ENCODE data around the gene PRR19.
A peak's percentile ranks its signal among the peaks of the same experiment; 100 is the strongest.

The PRR19 gene

DNA sequence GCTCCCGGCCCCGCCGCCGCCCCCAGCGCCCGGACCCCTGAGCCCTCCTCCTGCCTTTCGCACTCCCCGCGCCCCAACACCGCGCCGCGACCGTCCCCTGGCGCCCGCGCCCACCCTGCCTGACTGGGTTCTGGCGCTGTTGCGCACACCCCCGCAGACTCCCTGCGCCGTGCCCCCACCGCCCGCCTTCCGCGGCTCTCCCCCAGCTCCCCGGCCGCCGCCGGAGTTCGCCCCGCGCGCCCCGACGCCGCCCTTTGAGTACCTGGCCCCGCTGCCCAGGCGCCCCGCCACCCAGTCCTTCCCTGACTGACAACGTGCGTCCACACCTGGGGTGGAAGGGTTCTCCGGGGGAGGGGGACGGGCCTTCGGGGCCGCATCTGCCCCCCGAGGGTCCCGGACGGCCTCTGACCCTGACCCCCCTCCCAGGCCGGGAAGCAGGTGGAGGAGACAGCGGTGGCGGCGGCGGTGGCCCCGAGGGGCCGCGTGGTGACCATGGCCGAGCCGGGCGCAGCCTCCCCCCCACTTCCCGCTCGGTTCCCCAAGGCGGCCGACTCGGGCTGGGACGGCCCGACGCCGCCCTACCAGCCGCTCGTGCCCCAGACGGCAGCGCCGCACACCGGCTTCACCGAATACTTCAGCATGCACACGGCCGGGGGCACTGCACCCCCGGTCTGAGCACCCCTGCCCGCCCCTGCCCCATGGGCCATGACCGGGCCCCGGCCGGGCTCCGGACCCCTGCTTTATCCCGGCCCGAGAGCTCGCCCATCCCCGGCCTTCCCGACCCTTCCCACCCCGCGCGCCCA is 22.1 kb downstream of the PRR19 start:
- DNase-seq (ENCODE audit: low spot score): no peak
- ChIA-PET POLR2A (ENCODE audit: low non-redundant PET) (no interaction called here), CTCF (no interaction called here)
- no peak overlapping the region for H3K27ac ChIP-seq
- TF ChIP-seq, protein P1, sequence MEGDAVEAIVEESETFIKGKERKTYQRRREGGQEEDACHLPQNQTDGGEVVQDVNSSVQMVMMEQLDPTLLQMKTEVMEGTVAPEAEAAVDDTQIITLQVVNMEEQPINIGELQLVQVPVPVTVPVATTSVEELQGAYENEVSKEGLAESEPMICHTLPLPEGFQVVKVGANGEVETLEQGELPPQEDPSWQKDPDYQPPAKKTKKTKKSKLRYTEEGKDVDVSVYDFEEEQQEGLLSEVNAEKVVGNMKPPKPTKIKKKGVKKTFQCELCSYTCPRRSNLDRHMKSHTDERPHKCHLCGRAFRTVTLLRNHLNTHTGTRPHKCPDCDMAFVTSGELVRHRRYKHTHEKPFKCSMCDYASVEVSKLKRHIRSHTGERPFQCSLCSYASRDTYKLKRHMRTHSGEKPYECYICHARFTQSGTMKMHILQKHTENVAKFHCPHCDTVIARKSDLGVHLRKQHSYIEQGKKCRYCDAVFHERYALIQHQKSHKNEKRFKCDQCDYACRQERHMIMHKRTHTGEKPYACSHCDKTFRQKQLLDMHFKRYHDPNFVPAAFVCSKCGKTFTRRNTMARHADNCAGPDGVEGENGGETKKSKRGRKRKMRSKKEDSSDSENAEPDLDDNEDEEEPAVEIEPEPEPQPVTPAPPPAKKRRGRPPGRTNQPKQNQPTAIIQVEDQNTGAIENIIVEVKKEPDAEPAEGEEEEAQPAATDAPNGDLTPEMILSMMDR (conservative IDR thresholded peaks at IDR 0.05; ENCODE audit: low read depth): no peak

DNA sequence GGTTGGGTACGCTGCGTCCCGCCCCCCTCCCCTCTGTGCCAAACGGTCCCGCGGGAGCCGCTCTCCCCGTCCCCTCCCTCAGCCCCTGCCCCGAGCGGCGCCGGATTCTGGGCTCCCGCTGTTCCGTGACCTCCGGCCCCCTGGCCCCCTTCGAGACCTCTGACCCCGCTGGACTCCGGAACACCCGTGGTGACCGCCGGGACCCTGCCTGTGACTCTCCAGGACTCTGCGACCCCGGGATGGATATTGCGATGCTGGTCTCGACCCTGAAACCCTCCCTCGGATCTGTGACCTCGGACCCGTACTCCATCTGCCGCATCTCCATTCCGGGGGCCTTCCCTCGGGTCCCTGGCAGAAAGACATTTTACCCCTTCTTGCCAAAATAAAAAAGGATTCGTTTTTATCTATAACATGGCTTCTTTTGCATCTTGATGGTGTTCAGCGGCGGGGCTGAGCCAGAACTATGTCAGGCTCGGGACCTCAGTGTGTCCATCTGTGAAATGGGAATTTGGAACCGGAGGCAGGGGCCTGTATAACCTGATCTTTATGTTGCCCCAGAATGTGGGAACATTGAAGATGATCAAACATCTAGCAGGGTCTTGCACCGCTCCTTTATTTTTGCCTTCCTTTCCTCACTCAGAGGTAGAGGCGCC is 22.8 kb downstream of the PRR19 start:
- ChIA-PET CTCF (no interaction called here), POLR2A (ENCODE audit: low non-redundant PET) (no interaction called here)
- no peak overlapping the region; the same call in 1 of the 2 replicates for H3K27ac ChIP-seq

DNA sequence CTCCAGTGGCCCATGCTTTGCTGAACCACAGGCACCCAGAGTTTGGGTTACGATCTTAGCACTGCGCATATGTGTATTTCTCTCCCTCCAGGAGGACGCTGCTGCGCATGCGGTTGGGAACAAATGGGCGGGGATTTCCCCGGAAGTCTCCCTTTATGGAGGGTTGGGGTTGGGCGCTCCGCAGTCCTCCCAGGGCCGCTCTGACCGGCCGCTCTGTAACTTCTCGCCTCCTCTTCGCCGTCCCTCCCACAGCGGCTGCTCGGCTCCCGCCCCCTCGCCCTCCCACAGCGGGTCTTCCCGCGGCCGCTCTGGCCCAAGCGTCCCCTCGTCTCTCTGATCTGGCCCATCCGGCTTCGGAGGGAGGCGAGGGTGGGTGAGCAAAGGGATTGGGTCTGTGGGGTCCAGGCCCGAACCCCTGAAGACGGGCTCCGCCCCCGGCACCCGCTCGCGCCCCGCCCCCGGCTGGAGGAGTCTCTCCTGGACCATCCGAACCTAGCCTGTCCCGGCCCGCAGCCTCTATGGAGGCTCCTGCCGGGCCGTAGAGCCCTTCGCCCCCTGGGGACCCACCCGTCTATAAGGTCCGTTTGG is 23.5 kb downstream of the PRR19 start, which contains the start of gene MEGF8:
TSS of gene MEGF8 (plus strand) at position 328 of the 588 bp plus-strand sequence. CDS start 609 bp downstream, outside the sequence.
- DNase-seq (ENCODE audit: low spot score): peak; percentile 98
- TF ChIP-seq, protein P1 (conservative IDR thresholded peaks at IDR 0.05; ENCODE audit: low read depth): peak; percentile 86; the same call in 1 of the 2 replicates
- POLR2A ChIA-PET (ENCODE audit: low non-redundant PET): no interaction called here
- H3K27ac ChIP-seq: peak within 1 kb of the TSS; percentile 78
- CTCF ChIA-PET: no interaction called here

More for the DNA sequence above, 22.8 kb downstream of the PRR19 start:
- no peak for DNase-seq (ENCODE audit: low spot score)
- TF ChIP-seq, protein P1 (conservative IDR thresholded peaks at IDR 0.05; ENCODE audit: low read depth): no peak; the same call in 1 of the 2 replicates

DNA sequence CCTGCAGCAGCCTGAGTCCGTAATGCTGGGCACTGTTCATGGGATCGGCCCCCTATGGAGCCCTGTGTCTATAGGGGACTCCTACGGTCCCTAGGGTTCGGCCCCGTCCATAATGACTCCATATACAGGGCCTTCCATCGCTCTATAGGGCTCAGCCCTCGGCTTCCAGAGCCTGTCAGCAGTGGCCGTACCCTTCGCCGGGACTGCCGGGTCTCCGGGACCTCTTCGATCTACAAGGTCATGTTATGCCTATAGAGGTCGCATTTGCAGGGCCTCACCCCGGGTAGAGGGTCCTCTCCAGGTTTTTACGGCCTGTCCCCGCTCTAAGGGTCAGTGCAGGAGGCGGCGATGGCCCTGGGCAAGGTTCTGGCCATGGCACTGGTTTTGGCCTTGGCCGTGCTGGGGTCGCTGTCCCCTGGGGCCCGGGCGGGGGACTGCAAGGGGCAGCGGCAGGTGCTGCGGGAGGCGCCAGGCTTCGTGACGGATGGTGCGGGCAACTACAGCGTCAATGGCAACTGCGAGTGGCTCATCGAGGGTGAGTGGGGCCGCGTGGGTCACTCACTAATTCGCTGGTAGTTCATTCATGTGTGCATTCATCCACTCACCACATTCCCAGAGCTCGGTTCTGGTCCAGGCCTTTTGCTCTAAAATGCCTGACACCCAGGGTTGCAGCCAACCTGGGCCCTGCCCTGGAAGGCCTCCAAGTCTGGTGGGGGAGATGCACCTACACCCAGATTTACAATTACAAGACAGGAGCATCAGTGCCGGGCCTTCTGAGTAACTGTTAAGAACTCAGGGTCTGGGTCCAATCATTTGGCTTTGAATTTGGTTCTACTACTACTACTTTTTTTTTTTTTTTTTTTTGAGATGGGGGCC is 24.2 kb downstream of the PRR19 start:
- ChIA-PET POLR2A (ENCODE audit: low non-redundant PET) (no interaction called here), CTCF (interaction anchor here (0.7 kb wide), 1 partner anchor 18 kb away, joined by 3 read pairs; no protein-coding TSS in a partner anchor)
- TF ChIP-seq, protein P1 (conservative IDR thresholded peaks at IDR 0.05; ENCODE audit: low read depth): no peak; the same call in 1 of the 2 replicates
- H3K27ac ChIP-seq: peak overlapping the region; percentile 78
- DNase-seq (ENCODE audit: low spot score): peak; percentile 17

DNA sequence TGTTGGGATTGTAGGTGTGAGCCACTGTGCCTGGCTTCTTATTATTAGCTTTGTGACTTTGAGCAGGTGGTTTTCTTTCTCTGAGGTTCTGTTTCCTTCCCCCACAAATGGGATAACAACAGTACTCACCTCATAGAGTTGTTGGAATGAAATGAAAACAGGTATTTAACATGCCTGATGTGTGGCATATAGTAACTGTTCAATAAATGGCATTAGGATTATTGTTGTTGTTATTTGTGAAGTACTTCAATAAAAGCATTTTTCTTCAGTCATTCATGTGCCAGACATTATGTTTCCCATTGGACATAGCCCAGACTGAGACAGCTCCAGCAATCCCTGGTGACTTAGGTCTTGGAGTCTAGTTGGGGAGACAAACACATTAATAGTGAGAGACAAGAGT is 25.0 kb downstream of the PRR19 start:
- H3K27ac ChIP-seq: no peak overlapping the region
- CTCF ChIA-PET: interaction anchor here (0.6 to 0.7 kb wide), 2 partner anchors 17 to 124 kb away, joined by 3 read pairs; no protein-coding TSS in a partner anchor
- POLR2A ChIA-PET (ENCODE audit: low non-redundant PET): no interaction called here

More for the DNA sequence above, 25.0 kb downstream of the PRR19 start:
- TF ChIP-seq, protein P1 (conservative IDR thresholded peaks at IDR 0.05; ENCODE audit: low read depth): no peak
- DNase-seq (ENCODE audit: low spot score): no peak
